GM10248 (cell line): ENCODE measurements around the gene LRRC14B.
"Not testable (repeated sequence)": the region's sequence is repeated elsewhere in the genome, so short reads cannot be mapped to it uniquely, and the experiment has no call there.

ENCODE experiments used
- CTCF ChIA-PET: fragments of 300-600 bp; sonication (Branson Sonifier 250); formaldehyde crosslinking; extraction: SDS; loops from one replicate; lab custom pipeline; 2021; ENCODE audit warnings: antibody characterized with exemption; lab: Yijun Ruan, JAX
- POLR2A ChIA-PET: fragments of 350-650 bp; sonication (Branson Sonifier 250); formaldehyde crosslinking; extraction: SDS; loops from one replicate; lab custom pipeline; 2020; ENCODE audit warnings: antibody characterized with exemption; lab: Yijun Ruan, JAX
- DNase-seq: peaks from one replicate; pipeline ENCODE4 v3.0.0; 2012; ENCODE audit errors: extremely low spot score
- TF ChIP-seq, protein P1 (sequence below): IDR thresholded peaks from 2 replicates; pipeline ENCODE4 v1.5.1; 2012; ENCODE audit warnings: mild to moderate bottlenecking, low read depth; ENCODE audit errors: extremely low read depth, missing control alignments, control extremely low read depth

Gene LRRC14B

DNA sequence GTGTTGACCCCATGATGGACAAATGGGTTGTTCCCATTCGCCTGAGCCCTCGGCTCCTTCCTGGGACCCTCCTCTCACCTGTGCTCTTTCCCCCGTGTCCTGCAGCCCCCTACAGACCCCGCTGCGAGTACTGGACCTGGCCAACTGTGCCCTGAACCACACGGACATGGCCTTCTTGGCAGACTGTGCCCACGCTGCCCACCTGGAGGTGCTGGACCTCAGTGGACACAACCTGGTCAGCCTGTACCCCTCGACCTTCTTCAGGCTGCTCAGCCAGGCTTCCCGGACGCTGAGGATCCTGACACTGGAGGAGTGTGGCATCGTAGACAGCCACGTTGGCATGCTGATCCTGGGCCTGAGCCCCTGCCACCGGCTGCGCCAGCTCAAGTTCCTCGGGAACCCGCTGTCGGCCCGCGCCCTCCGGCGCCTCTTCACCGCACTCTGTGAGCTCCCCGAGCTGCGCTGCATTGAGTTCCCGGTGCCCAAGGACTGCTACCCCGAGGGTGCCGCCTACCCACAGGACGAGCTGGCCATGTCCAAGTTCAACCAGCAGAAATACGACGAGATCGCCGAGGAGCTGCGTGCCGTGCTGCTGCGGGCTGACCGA lies 3.4 kb downstream of the LRRC14B start:
- no peak for DNase-seq
- CTCF ChIA-PET, result interaction anchor here (1.4 kb wide), 1 partner anchor 23 kb away, joined by 4 read pairs; the partner anchor contains the start of genes CCDC127 and SDHA
- POLR2A ChIA-PET, result no interaction called here

DNA sequence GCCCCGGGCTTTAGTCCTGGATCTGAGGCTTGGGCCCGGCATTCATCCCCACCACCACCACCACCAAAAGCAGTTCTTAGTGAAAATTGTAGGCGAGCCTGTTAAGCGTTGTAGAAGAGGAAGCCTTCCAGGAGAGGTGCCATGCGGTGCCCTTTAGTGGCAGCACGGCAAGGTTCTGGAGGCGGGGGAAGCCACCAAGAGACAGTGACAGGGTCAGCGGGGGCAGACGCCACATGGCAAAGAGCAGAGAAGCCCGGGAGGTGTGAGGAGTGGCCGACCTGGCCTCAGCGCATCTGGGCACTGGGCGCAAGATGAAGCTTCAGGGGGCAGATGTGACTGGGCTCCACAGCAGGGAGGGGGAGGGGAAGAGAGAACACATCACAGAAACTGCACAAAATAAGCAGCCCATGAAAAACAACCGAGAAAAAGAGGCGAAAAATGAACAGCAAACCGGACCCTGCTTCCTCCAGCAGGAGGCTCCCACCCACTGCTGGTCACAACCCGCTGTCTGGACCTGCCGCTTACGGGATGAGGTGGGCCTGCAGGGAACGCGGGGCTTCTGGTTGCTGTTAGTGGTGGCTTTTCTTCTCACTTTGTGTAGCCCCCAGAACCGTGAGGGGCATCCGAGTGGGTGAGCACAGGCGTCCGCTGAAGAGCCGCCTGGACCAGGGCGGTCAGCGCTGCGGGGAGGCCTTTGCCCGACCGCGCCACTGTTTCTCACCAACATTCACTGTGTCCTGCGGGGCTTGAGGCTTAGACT lies 4.3 kb downstream of the LRRC14B start:
- ChIA-PET POLR2A (no interaction called here), CTCF (interaction anchor here (1.4 kb wide), 1 partner anchor 22 kb away, joined by 4 read pairs; the partner anchor contains the start of genes CCDC127 and SDHA)
- TF ChIP-seq, protein P1, sequence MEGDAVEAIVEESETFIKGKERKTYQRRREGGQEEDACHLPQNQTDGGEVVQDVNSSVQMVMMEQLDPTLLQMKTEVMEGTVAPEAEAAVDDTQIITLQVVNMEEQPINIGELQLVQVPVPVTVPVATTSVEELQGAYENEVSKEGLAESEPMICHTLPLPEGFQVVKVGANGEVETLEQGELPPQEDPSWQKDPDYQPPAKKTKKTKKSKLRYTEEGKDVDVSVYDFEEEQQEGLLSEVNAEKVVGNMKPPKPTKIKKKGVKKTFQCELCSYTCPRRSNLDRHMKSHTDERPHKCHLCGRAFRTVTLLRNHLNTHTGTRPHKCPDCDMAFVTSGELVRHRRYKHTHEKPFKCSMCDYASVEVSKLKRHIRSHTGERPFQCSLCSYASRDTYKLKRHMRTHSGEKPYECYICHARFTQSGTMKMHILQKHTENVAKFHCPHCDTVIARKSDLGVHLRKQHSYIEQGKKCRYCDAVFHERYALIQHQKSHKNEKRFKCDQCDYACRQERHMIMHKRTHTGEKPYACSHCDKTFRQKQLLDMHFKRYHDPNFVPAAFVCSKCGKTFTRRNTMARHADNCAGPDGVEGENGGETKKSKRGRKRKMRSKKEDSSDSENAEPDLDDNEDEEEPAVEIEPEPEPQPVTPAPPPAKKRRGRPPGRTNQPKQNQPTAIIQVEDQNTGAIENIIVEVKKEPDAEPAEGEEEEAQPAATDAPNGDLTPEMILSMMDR, result no peak
- DNase-seq, result no peak

More for the DNA sequence above, 3.4 kb downstream of the LRRC14B start:
- TF ChIP-seq, protein P1, result no peak

DNA sequence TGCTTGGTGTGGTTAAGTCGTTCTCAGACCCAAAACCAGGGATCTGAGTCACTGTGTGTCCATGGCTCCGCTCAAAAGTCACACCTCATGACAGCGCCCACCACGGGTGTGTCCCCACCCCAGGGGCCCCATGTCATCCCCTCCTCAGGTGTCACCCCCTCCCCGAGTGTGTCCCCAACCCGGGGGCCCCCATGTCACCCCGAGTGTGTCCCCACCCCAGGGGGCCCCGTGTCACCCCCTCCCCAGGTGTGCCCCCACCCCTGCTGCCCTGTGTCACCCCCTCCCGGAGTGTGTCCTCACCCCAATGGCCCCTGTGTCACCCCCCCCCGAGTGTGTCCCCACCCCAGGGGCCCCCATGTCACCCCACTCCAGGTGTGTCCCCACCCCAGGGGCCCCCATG lies 5.1 kb downstream of the LRRC14B start:
- POLR2A ChIA-PET, result no interaction called here

DNA sequence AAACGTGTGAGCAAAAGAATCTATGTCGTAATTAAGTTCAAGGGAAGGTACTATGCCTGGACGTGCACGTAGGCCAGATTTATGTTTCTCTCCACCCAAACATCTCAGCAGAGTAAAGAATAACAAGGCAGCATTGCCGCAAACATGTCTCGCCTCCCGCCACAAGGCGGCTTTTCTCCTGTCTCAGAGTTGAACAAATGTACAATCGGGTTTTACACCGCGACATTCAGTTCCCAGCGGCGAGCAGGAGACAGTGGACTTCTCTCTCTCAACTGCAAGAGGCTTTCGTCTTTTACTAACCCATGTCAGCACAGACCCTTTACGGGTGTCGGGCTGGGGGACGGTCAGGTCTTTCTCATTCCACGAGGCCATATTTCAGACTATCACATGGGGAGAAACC lies 5.7 kb downstream of the LRRC14B start:
- POLR2A ChIA-PET, result not testable (repeated sequence)

More for the DNA sequence above, 5.1 kb downstream of the LRRC14B start:
- CTCF ChIA-PET, result no interaction called here
- no peak for DNase-seq
- TF ChIP-seq, protein P1, result no peak

DNA sequence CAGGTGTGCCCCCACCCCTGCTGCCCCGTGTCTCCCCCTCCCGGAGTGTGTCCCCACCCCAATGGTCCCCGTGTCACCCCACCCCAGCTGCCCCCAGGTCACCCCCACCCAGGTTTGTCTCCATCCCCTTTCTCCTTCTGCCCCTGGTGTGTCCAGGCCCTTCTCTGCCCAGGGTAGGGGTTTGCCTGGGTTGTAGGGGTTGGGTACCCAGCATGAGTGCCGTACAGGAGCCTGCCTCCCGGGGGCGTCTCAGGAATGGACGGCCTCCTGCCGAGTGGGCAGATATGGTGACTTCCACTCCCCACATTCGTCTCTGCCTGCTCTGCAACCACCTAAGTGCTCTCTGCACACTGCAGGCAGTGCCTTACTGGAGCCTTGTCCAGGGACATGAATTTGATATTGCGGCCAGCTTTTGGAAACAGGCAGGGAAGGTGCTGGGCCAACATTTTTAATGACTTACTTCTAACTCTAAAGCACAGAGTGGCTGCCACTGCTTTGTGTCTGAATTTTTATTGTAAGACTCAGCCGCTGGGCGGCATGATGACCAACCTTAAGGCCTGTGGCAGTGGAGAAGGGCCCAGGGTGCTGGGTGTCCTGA lies 6.7 kb downstream of the LRRC14B start:
- no peak for DNase-seq
- TF ChIP-seq, protein P1, result no peak
- ChIA-PET CTCF (interaction anchor here (2.5 kb wide), 1 partner anchor 9 kb away, joined by 13 read pairs; no protein-coding TSS in a partner anchor), POLR2A (no interaction called here)

More for the DNA sequence above, 5.7 kb downstream of the LRRC14B start:
- CTCF ChIA-PET, DNase-seq: not testable (repeated sequence)

DNA sequence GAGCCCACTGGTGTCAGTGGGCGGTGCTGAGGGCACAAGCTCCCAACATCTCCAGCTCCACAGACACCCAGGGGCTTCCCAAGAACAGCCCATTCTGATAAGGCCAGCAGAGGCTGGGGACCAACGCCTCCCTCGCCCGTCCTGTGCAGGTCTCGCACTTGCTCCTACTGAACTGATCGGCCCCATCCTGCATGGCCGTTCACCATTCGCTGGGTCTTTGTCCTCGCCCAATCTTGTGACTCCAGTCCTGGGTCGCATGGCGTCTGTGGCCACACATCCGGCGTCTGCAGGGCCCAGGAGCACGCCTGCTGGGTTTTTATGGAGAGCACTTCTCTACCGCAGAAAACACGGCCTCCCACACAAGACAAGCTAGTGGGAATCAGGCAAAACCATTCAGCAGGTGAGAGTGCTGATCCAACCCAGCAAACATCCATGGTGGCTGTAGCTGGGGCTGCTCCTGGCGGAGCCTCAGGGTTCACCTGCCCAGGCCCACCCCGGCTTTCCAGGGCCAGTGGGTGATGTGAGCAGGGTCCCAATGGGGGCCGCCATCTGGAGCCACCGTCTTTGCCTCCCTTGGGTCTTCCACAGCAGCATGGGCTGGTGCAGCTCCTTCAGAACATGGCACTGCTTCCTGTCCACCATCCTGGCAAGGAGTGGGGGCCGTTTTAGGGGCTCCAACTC lies 7.4 kb downstream of the LRRC14B start:
- ChIA-PET POLR2A (no interaction called here), CTCF (interaction anchor here (2.5 kb wide), 1 partner anchor 10 kb away, joined by 13 read pairs; no protein-coding TSS in a partner anchor)
- TF ChIP-seq, protein P1, result no peak
- no peak for DNase-seq
